Mesenchymal stem cell (in vitro differentiated cells and primary cell): ENCODE results near the gene DNER.

Source experiments
- DNase-seq: peaks from one replicate; pipeline ENCODE4 v3.0.0-alpha.2; 2013
- H2AFZ ChIP-seq: one replicate; pipeline ENCODE4 v1.6.1; 2013; ENCODE audit warnings: low read depth, mild to moderate bottlenecking, control low read depth, inconsistent platforms, low read length, moderate library complexity
- H2AK5ac ChIP-seq: 2 replicates; pipeline ENCODE4 v1.6.1; 2013; ENCODE audit warnings: low read length, moderate library complexity, mild to moderate bottlenecking, inconsistent platforms; ENCODE audit not compliant: severe bottlenecking
- H2BK120ac ChIP-seq: one replicate; pipeline ENCODE4 v1.6.1; 2013; ENCODE audit warnings: low read depth, mild to moderate bottlenecking, inconsistent platforms, low read length, moderate library complexity
- H2BK12ac ChIP-seq, 2 experiments: one replicate each; pipeline ENCODE4 v1.6.1; 2013; ENCODE audit warnings: inconsistent platforms in 2 of 2, low read length in 2 of 2, mild to moderate bottlenecking in 2 of 2, moderate library complexity in 2 of 2, control low read depth in 1 of 2
- H2BK15ac ChIP-seq: one replicate; pipeline ENCODE4 v1.6.1; 2013; ENCODE audit warnings: mild to moderate bottlenecking, low read depth, inconsistent platforms; ENCODE audit not compliant: poor library complexity, severe bottlenecking
- H2BK5ac ChIP-seq: 2 replicates; pipeline ENCODE4 v1.6.1; 2013; ENCODE audit warnings: low read depth, mild to moderate bottlenecking, low read length, control low read depth, inconsistent platforms; ENCODE audit not compliant: poor library complexity, severe bottlenecking
- H3K14ac ChIP-seq, 2 experiments: one replicate each; pipeline ENCODE4 v1.6.1; 2013; ENCODE audit warnings: inconsistent platforms in 2 of 2, low read length in 2 of 2, control low read depth in 1 of 2, mild to moderate bottlenecking in 1 of 2, moderate library complexity in 1 of 2
- H3K18ac ChIP-seq, 2 experiments: one replicate each; pipeline ENCODE4 v1.6.1; 2013; ENCODE audit warnings: inconsistent platforms in 2 of 2, low read length in 2 of 2, control low read depth in 1 of 2, low read depth in 1 of 2, mild to moderate bottlenecking in 1 of 2
- H3K23ac ChIP-seq, 2 experiments: one replicate each; pipeline ENCODE4 v1.6.1; 2013; ENCODE audit warnings: inconsistent platforms in 2 of 2, low read length in 2 of 2, mild to moderate bottlenecking in 2 of 2, moderate library complexity in 2 of 2, control low read depth in 1 of 2
- H3K27ac ChIP-seq: 2 replicates; pipeline ENCODE4 v1.5.1; 2013; ENCODE audit warnings: mild to moderate bottlenecking, moderate library complexity, low read length, control low read depth, inconsistent platforms; ENCODE audit not compliant: poor library complexity, severe bottlenecking
- H3K27me3 ChIP-seq, 2 experiments: 2 replicates each; pipeline versions ENCODE4 v1.6.1 to v1.7.0; 2013; ENCODE audit warnings: low read length in 2 of 2, mild to moderate bottlenecking in 2 of 2, moderate library complexity in 2 of 2, control low read depth in 1 of 2, inconsistent platforms in 1 of 2; ENCODE audit not compliant: control insufficient read depth in 1 of 2, insufficient read depth in 1 of 2
- H3K36me3 ChIP-seq, 2 experiments: 2 replicates each; pipeline versions ENCODE4 v1.6.1 to v1.7.0; 2013; ENCODE audit warnings: low read length in 2 of 2, control low read depth in 1 of 2, inconsistent platforms in 1 of 2, low read depth in 1 of 2, mild to moderate bottlenecking in 1 of 2; ENCODE audit not compliant: insufficient read depth in 2 of 2, control insufficient read depth in 1 of 2
- H3K4ac ChIP-seq, 2 experiments: one replicate each; pipeline ENCODE4 v1.6.1; 2013; ENCODE audit warnings: inconsistent platforms in 2 of 2, low read length in 2 of 2, mild to moderate bottlenecking in 2 of 2, moderate library complexity in 2 of 2, control low read depth in 1 of 2, low read depth in 1 of 2
- H3K4me1 ChIP-seq: 2 replicates; pipeline ENCODE4 v1.6.1; 2013; ENCODE audit warnings: low read depth, low read length, control low read depth; ENCODE audit not compliant: control insufficient read depth, insufficient read depth
- H3K4me2 ChIP-seq: 2 replicates; pipeline ENCODE4 v1.6.1; 2013; ENCODE audit warnings: low read length, mild to moderate bottlenecking, inconsistent platforms; ENCODE audit not compliant: poor library complexity, severe bottlenecking
- H3K4me3 ChIP-seq, 2 experiments: 2 replicates each; pipeline versions ENCODE4 v1.5.1 to v1.7.0; 2013; ENCODE audit warnings: low read length in 2 of 2, mild to moderate bottlenecking in 2 of 2, control low read depth in 1 of 2, low read depth in 1 of 2; ENCODE audit not compliant: insufficient read depth in 1 of 2
- H3K79me1 ChIP-seq: replicated peaks from 2 replicates; pipeline ENCODE4 v1.6.1; 2013; ENCODE audit warnings: mild to moderate bottlenecking, control low read depth, low read length, inconsistent platforms; ENCODE audit not compliant: poor library complexity, severe bottlenecking
- H3K9ac ChIP-seq: 2 replicates; pipeline ENCODE4 v1.7.0; 2013; ENCODE audit warnings: mild to moderate bottlenecking, low read length, moderate library complexity
- H3K9me3 ChIP-seq: 2 replicates; pipeline ENCODE4 v1.7.0; 2013; ENCODE audit warnings: mild to moderate bottlenecking, low read length; ENCODE audit not compliant: control insufficient read depth
- H4K8ac ChIP-seq: one replicate; pipeline ENCODE4 v1.6.1; 2013; ENCODE audit warnings: inconsistent platforms, mild to moderate bottlenecking, low read length, moderate library complexity
- H4K91ac ChIP-seq: one replicate; pipeline ENCODE4 v1.6.1; 2013; ENCODE audit warnings: mild to moderate bottlenecking, low read length, inconsistent platforms
- WGBS: methylation state at CpG from one replicate; pipeline ENCODE4 v1.1.7; 2013; ENCODE audit warnings: mixed read lengths; 5-methylcytosine and 5-hydroxymethylcytosine counted together

The DNER gene

GRCh38 chr2:229530434-229530833, 183.9 kb downstream of the DNER start:
- no peaks in the 10 kb centered on the region for H3K4me1 ChIP-seq
- DNase-seq, result no peak
- H3K23ac ChIP-seq, result no peak overlapping the region
- no peak overlapping the region for H2BK12ac ChIP-seq
- H2AK5ac ChIP-seq, result no peak overlapping the region
- H3K14ac ChIP-seq, result no peak overlapping the region
- H3K9me3 ChIP-seq, result no peaks in the 10 kb centered on the region
- H3K4ac ChIP-seq, result no peak overlapping the region
- H3K18ac ChIP-seq, result no peak overlapping the region
- no peak overlapping the region for H3K9ac ChIP-seq
- 77% methylated on average over 6 of the region's 6 CpGs for WGBS
- no peak overlapping the region for H2AFZ ChIP-seq
- H3K27me3 ChIP-seq, result no peaks in the 10 kb centered on the region
- no peaks in the 10 kb centered on the region for H3K79me1 ChIP-seq
- no peak overlapping the region for H3K4me2 ChIP-seq
- no peak overlapping the region for H4K91ac ChIP-seq
- no peak overlapping the region for H3K27ac ChIP-seq
- H2BK120ac ChIP-seq, result no peak overlapping the region
- H3K36me3 ChIP-seq, result no peaks in the 10 kb centered on the region
- H4K8ac ChIP-seq, result no peak overlapping the region
- no peak overlapping the region for H3K4me3 ChIP-seq
- H2BK5ac ChIP-seq, result no peak overlapping the region
- H2BK15ac ChIP-seq, result no peak overlapping the region

DNA sequence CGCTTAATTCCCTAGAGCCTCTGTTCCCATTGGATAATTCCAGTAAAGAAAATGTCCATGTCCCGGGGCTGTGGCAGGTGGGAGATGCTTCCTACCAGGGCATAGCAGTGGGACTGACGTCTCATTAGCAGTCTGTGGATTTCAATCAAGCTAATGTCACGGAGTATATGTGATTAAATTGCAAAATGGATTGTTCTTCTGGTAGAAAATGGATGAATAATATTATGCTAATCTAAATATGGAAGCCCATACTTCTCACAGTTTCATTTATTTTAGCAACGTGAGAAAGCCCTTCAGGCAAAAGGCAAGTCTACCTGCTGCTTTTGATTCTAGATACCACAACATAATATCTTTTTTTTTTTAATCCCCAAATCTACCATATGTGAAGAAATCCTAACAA, 185.5 kb downstream of the DNER start:
- no peak overlapping the region for H3K18ac ChIP-seq
- no peaks in the 10 kb centered on the region for H3K79me1 ChIP-seq
- no peaks in the 10 kb centered on the region for H3K9me3 ChIP-seq
- no peak overlapping the region for H2BK120ac ChIP-seq
- H4K91ac ChIP-seq, result no peak overlapping the region
- H3K23ac ChIP-seq, result no peak overlapping the region
- no peak overlapping the region for H3K27ac ChIP-seq
- no peak overlapping the region for H3K4me3 ChIP-seq
- H3K36me3 ChIP-seq, result no peaks in the 10 kb centered on the region
- H2BK12ac ChIP-seq, result no peak overlapping the region
- H2AFZ ChIP-seq, result no peak overlapping the region
- H4K8ac ChIP-seq, result no peak overlapping the region
- H2BK5ac ChIP-seq, result no peak overlapping the region
- no peak overlapping the region for H3K4ac ChIP-seq
- H2BK15ac ChIP-seq, result no peak overlapping the region
- no peak overlapping the region for H3K4me2 ChIP-seq
- H3K27me3 ChIP-seq, result no peaks in the 10 kb centered on the region
- H2AK5ac ChIP-seq, result no peak overlapping the region
- H3K9ac ChIP-seq, result no peak overlapping the region
- DNase-seq, result no peak
- 75% methylated on average over 4 of the region's 5 CpGs for WGBS
- H3K14ac ChIP-seq, result no peak overlapping the region
- H3K4me1 ChIP-seq, result no peaks in the 10 kb centered on the region

DNA sequence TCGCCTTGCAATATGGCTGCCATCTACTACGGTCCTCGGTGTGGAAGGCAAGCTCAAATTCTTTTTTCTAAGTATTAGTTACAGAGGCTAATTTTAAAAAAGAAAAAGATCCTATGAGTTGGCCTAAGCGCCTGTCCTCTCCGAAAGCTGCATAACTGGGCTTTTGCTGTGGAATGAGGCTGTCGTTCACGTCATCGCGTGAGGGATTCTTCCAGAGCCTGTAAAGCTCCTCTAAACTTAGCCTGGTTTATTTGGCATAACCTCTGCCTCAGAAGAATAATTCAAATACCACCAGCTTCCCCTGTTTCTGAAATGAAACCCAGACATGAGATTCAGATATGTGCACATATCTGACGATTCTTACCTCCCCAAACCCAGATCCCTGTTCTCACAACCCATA, 187.4 kb downstream of the DNER start:
- H3K23ac ChIP-seq, result no peak overlapping the region
- no peak overlapping the region for H3K27ac ChIP-seq
- H3K79me1 ChIP-seq, result no peaks in the 10 kb centered on the region
- no peak overlapping the region for H3K9ac ChIP-seq
- H3K9me3 ChIP-seq, result no peaks in the 10 kb centered on the region
- no peak for DNase-seq
- H3K18ac ChIP-seq, result no peak overlapping the region
- H2BK5ac ChIP-seq, result no peak overlapping the region
- H2AFZ ChIP-seq, result no peak overlapping the region
- 88% methylated on average over 10 of the region's 10 CpGs for WGBS
- H3K4me2 ChIP-seq, result no peak overlapping the region
- no peak overlapping the region for H2BK120ac ChIP-seq
- no peaks in the 10 kb centered on the region for H3K4me1 ChIP-seq
- no peak overlapping the region for H2BK12ac ChIP-seq
- H3K36me3 ChIP-seq, result no peaks in the 10 kb centered on the region
- no peak overlapping the region for H3K4ac ChIP-seq
- no peak overlapping the region for H2BK15ac ChIP-seq
- H4K91ac ChIP-seq, result no peak overlapping the region
- H4K8ac ChIP-seq, result no peak overlapping the region
- no peak overlapping the region for H3K4me3 ChIP-seq
- H3K27me3 ChIP-seq, result no peaks in the 10 kb centered on the region
- H2AK5ac ChIP-seq, result no peak overlapping the region
- H3K14ac ChIP-seq, result no peak overlapping the region

DNA sequence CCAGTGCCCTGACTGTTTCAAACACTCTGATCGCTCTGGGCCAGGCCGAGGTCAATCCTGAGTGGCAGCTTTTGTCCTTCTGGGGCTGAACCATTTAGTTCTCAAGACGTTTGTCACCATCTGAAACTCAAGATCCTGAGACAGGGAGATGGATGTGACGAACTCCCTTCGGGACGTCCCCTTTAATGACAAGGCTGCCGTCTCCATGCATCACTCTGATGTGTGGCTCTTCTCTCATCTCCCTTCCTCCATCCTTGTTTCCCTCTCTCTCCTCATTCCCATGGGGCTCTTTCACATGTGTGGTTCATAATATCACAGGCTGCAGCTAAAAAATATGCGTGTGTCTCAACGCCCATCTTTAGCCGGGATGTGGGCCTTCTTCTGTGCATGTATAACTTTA, 189.6 kb downstream of the DNER start:
- no peak for DNase-seq

More for the DNA sequence above, 189.6 kb downstream of the DNER start:
- Histone ChIP-seq H3K27ac (no peak overlapping the region), H3K27me3 (no peaks in the 10 kb centered on the region), H3K79me1 (no peaks in the 10 kb centered on the region), H3K14ac (no peak overlapping the region), H3K9me3 (no peaks in the 10 kb centered on the region), H2BK5ac (no peak overlapping the region), H3K36me3 (no peaks in the 10 kb centered on the region), H2BK120ac (no peak overlapping the region), H3K4ac (no peak overlapping the region), H3K4me1 (no peaks in the 10 kb centered on the region), H2AK5ac (no peak overlapping the region), H4K91ac (no peak overlapping the region), H3K9ac (no peak overlapping the region), H3K23ac (no peak overlapping the region), H3K18ac (no peak overlapping the region), H4K8ac (no peak overlapping the region), H3K4me3 (no peak overlapping the region), H3K4me2 (no peak overlapping the region), H2BK15ac (no peak overlapping the region), H2BK12ac (no peak overlapping the region), H2AFZ (no peak overlapping the region)
- 81% methylated on average over 10 of the region's 10 CpGs for WGBS
